SKM-1 (cell line): Measurements from ENCODE around the gene SOX15.
A peak's percentile ranks its signal among the peaks of the same experiment; 100 is the strongest.
"Not testable (repeated sequence)": the region's sequence is repeated elsewhere in the genome, so short reads cannot be mapped to it uniquely, and the experiment has no call there.

ENCODE experiments used
- DNase-seq: peaks from one replicate; lab custom pipeline; 2025; ENCODE audit not compliant: unreplicated experiment; lab: John Stamatoyannopoulos, UW

Gene SOX15

GRCh38 chr17:7611635-7612293, 21.9 kb upstream of the SOX15 start:
- no peak for DNase-seq

- DNase-seq = no peak
Observed at GRCh38 chr17:7610641-7611040, 20.7 kb upstream of the SOX15 start.

- no peak for DNase-seq
Observed at GRCh38 chr17:7606280-7606679, 16.4 kb upstream of the SOX15 start.

GRCh38 chr17:7597561-7597960, 7.7 kb upstream of the SOX15 start:
- DNase-seq = not testable (repeated sequence)

- no peak for DNase-seq
Observed at GRCh38 chr17:7593296-7593695, 3.4 kb upstream of the SOX15 start.

- DNase-seq = no peak
Observed at GRCh38 chr17:7592422-7593021, 2.6 kb upstream of the SOX15 start.

DNA sequence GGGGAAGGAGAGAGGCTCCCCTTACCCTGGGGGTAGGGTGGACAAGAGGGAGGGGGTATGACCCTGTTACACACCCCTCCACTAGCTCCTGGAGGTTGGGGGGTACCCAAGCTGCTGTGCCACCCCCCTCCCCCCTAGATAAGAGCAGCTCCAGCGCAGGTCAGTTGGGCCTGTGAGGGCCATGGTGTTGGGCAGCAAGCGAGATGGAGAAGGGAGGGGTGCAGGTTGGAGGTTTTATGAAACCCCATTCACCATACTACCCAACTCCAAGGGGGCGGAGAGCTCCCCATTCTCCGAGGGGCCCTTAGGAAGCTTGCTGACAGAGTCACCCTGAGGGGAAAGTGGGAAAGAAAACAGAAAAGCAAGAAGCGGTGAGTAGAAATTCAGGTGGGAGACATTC, 1.7 kb upstream of the SOX15 start:
- DNase-seq = no peak

- no peak for DNase-seq
Observed at GRCh38 chr17:7590743-7591142, 849 bp upstream of the SOX15 start.

DNA sequence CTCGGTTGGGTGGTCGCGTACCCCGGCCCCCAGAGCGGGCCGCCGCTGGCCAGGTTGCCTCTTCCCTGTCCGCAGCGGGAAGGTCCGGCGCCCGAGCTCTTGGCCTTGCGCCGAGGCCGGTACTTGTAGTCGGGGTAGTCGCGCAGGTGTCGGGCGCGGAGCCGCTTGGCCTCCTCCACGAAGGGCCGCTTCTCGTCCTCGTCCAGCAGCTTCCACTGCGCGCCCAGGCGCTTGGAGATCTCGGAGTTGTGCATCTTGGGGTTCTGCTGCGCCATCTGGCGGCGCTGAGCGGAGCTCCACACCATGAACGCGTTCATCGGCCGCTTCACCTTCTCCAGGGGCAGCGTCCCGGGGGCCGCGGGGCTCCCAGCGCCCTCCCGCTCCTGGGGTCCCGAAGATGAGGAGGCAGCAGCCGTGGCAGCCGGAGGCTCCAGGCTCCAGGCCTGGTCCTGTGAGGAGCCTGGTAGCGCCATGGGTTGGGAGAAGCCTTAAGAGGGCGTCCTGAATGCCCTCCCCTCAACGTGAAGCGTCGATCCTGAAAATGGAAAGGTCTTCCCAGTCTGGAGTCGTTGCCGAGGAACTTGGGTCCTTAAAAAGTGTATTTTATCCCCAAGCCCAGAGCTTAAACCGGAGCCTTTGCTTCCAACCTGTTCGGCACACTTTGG, 558 bp downstream of the SOX15 start:
- DNase-seq = no peak

- DNase-seq = no peak
Observed at GRCh38 chr17:7588553-7589203, 1.2 kb downstream of the SOX15 start.

- no peak for DNase-seq
Observed at GRCh38 chr17:7587420-7588151, 2.3 kb downstream of the SOX15 start.

DNA sequence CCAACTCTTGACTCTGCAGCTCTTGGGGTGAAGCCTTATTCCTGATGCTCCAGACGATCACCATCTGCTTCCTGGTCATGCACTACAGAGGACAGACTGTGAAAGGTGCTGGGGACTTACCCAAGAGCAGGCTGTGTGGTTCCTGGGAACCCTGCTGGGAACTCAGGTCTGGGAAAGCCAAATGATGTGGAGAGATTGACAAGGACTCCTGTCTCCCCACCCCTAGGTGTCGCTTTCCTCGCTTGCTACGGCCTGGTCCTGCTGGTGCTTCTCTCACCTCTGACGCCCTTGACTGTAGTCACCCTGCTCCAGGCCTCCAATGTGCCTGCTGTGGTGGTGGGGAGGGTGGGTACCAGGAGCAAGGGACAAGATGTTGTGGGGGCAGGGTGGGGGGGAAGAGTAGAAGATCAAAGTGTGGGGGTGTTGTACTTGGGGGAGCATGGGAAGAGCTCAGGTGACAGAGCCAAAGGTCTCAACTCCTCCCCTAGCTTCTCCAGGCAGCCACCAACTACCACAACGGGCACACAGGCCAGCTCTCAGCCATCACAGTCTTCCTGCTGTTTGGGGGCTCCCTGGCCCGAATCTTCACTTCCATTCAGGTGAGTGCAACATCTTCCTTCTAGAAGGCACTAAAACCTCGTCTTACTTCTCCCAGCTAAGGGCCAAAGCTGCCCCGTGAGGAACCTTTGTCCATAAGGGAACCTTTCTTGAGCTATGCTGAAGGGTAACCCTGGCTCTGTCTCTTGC, 3.0 kb downstream of the SOX15 start:
- DNase-seq = no peak

- DNase-seq = peak; percentile 74
Observed at GRCh38 chr17:7583253-7584109, 6.4 kb downstream of the SOX15 start, which contains the start of gene MPDU1. TSS of gene MPDU1 (plus strand) at chr17:7583852. CDS start at chr17:7583863, 11 bp downstream.

DNA sequence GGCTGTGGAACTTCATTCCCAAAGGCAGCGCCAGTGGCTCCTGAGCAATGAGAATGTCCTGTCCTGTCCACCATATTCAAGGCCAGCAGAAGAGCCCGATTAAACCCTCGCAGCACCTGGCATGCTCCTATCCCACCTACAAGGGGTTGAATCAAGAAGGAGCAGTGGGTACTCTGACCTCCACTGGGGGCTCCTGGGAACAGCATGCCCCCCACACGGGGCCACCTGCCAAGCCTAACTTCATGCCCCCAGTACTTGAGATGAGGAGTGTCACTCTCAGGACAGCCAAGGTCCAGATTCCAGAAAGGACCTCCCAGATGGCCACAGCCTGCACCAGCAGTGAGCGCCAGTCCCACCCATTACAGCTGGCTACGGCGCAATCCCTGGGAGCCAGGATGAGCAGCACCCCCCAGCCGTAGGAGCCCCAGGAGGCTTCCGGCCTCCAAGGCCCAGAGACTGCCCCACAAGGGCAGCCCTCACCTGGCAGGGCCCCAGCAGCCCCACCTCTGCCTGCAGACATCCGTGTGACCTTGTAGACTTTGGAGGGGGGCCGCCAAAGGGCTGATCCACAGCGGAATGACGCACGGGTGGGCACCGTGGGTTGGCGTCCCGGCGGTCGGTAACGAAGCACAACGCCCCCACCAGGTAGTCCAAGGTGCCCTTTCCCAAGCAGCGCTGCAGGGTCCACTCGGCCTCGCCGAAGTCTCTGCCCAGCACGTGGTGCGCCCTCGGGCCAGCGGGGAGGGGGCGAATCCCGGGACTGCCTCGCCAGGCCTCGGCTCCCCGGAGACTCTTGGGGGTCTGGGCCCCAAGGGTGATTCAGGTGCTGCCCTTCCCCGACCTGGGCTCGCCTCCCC, 7.3 kb downstream of the SOX15 start:
- DNase-seq = no peak

- no peak for DNase-seq
Observed at GRCh38 chr17:7580604-7581575, 9.0 kb downstream of the SOX15 start.

DNA sequence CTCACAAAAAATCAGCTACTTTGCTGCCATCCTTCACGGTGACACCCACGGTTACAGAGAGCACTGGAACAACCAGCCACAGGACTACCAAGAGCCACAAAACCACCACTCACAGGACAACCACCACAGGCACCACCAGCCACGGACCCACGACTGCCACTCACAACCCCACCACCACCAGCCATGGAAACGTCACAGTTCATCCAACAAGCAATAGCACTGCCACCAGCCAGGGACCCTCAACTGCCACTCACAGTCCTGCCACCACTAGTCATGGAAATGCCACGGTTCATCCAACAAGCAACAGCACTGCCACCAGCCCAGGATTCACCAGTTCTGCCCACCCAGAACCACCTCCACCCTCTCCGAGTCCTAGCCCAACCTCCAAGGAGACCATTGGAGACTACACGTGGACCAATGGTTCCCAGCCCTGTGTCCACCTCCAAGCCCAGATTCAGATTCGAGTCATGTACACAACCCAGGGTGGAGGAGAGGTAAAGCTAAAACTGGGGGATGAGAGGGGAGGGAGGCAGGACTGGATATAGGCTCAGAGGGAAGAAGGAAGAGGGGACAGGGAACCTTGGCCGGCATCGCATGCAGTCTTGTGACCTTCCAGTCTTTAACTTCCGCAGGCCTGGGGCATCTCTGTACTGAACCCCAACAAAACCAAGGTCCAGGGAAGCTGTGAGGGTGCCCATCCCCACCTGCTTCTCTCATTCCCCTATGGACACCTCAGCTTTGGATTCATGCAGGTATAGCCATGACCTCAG, 9.9 kb downstream of the SOX15 start:
- no peak for DNase-seq
